HG03521 (cell line): ENCODE measurements around the gene ZFHX3.

Experiments
- ATAC-seq: cut with Tn5 transposase; IDR thresholded peaks from one replicate; pipeline ENCODE4 v1.9.1; 2021; ENCODE audit warnings: mild to moderate bottlenecking, moderate library complexity; ENCODE audit not compliant: unreplicated experiment

The ZFHX3 gene

GRCh38 chr16:72768591-72768990 is 279.3 kb downstream of the ZFHX3 start:
- no peak for ATAC-seq

- ATAC-seq, result no peak
These were observed 281.4 kb downstream of the ZFHX3 start for GRCh38 chr16:72766506-72766905.

- no peak for ATAC-seq
These were observed 283.8 kb downstream of the ZFHX3 start for GRCh38 chr16:72764015-72764654.

GRCh38 chr16:72760581-72760980 is 287.3 kb downstream of the ZFHX3 start:
- no peak for ATAC-seq

GRCh38 chr16:72753881-72754280 is 294.0 kb downstream of the ZFHX3 start:
- no peak for ATAC-seq

- ATAC-seq, result no peak
These were observed 295.8 kb downstream of the ZFHX3 start for GRCh38 chr16:72752004-72752695.

GRCh38 chr16:72751076-72751475 is 296.9 kb downstream of the ZFHX3 start:
- no peak for ATAC-seq

GRCh38 chr16:72749091-72749490 is 298.8 kb downstream of the ZFHX3 start:
- ATAC-seq, result no peak

GRCh38 chr16:72744076-72744793 is 303.7 kb downstream of the ZFHX3 start:
- ATAC-seq, result no peak

GRCh38 chr16:72743011-72743761 is 304.7 kb downstream of the ZFHX3 start:
- ATAC-seq, result peak; percentile 84

- no peak for ATAC-seq
These were observed 307.6 kb downstream of the ZFHX3 start for GRCh38 chr16:72740347-72740746.

GRCh38 chr16:72739577-72739976 is 308.4 kb downstream of the ZFHX3 start:
- no peak for ATAC-seq

- no peak for ATAC-seq
These were observed 311.9 kb downstream of the ZFHX3 start for GRCh38 chr16:72736074-72736473.
